Measurements from ENCODE around the gene PLCB4.

PLCB4 gene

DNA sequence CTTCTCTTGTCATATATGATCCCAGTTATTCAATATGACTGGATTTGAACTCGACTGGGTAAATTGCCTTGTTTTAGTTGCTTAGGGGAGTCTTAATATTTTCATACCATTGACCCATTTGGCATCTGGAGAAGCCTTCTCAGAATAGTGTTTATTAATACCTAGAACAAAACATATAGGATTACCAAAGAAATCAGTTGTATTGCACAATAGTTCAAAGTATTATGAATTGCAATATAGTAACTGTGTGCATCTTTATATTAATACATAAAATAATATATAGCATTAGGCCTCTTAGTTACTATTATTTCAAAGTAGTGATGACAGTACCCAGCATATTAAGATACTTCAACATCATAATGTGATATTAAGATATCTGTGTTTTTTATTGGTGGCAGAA is 177.8 kb downstream of the PLCB4 start:
- TF ChIP-seq POU2F2 (IDR thresholded peaks at IDR 0.05; ENCODE audit: low read depth, low read length) (no peak), POLR2A (IDR thresholded peaks at IDR 0.05; ENCODE audit: low read depth, low read length) (no peak)
- DNase-seq (ENCODE audit: insufficient read length, low spot score), result no peak
- no peak for FAIRE-seq

DNA sequence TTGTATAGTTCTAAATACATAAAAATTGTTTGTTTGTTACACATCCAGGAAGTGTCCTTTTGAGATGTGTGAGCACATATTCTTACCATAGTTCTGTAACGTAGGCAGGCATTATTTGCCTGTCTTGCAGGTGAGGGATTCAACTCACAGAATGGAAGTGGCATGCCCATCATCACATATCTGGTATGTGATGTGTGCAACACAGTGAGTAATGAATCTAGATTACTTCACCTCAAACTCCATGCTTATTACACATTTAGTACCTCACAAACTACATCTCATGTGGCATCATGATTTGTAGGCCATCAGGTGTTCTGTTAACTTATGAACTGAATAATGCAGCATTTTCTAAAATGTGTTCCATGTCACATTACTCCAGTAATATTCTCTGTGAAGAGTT is 181.6 kb downstream of the PLCB4 start:
- TF ChIP-seq POU2F2 (IDR thresholded peaks at IDR 0.05; ENCODE audit: low read depth, low read length) (no peak), SPI1 (IDR thresholded peaks at IDR 0.05; ENCODE audit: low read depth, low read length) (no peak), PAX5 (IDR thresholded peaks at IDR 0.05; ENCODE audit: insufficient read depth, low read length, severe bottlenecking) (no peak), TAF1 (IDR thresholded peaks at IDR 0.05; ENCODE audit: low read depth, low read length) (no peak), POLR2A (IDR thresholded peaks at IDR 0.05; ENCODE audit: low read depth, low read length) (no peak), POLR2AphosphoS5 (IDR thresholded peaks at IDR 0.05; ENCODE audit: low read depth, low read length) (no peak)
- FAIRE-seq (no peak), DNase-seq (ENCODE audit: insufficient read length, low spot score) (no peak)

DNA sequence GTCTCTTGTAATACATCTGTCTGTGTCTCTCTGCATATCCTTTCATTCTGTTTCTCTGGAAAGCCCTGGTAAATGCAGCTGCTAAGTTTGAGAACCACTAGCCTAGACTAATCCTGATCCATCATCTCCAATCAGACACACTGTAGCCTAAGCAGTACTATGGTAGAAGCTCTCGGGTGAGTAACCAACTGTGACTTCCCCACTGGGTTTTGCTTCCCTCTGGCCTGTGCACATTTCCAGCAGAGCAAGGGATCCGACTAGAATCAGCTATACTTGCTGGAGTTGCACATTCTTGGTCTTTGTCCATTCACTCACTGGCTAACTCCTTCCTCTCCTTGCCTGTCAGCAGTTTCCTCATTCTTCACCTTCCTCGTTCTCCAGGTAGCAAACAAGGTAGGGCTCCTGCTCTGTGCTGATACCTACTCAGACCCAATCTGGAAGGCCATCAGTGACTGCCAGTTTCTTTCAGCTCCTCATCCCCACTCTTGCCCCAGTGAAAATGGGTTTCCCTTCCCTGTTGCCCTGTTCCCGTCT is 184.2 kb downstream of the PLCB4 start:
- TF ChIP-seq POLR2A (IDR thresholded peaks at IDR 0.05; ENCODE audit: low read depth, low read length) (no peak), PAX5 (IDR thresholded peaks at IDR 0.05; ENCODE audit: insufficient read depth, low read length, severe bottlenecking) (no peak), POLR2AphosphoS5 (IDR thresholded peaks at IDR 0.05; ENCODE audit: low read depth, low read length) (no peak), SPI1 (IDR thresholded peaks at IDR 0.05; ENCODE audit: low read depth, low read length) (no peak), POU2F2 (IDR thresholded peaks at IDR 0.05; ENCODE audit: low read depth, low read length) (no peak), TAF1 (IDR thresholded peaks at IDR 0.05; ENCODE audit: low read depth, low read length) (no peak)
- FAIRE-seq (no peak), DNase-seq (ENCODE audit: insufficient read length, low spot score) (no peak)

DNA sequence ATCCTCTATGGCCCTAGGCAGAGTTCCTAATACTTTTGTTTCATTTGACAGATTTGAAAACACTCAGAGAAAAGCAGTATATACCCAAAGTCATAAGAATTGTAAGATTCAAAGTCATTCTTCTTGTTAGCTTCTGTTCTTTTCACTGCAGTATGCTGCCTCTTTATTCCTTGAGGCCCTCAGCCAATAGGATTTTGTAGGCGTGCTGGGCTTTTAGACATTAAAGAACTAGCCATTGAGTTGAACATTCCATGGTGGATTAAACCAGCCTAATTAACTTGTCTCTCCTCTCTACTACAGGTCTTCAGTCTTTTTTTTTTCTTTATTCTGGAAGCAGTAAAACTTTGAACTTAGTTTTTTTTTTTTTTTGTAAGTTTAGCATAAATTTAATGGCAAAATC is 186.3 kb downstream of the PLCB4 start:
- TF ChIP-seq POU2F2 (IDR thresholded peaks at IDR 0.05; ENCODE audit: low read depth, low read length), result no peak
- TF ChIP-seq POLR2A (IDR thresholded peaks at IDR 0.05; ENCODE audit: low read depth, low read length), result no peak
- TF ChIP-seq TAF1 (IDR thresholded peaks at IDR 0.05; ENCODE audit: low read depth, low read length), result no peak
- TF ChIP-seq POLR2AphosphoS5 (IDR thresholded peaks at IDR 0.05; ENCODE audit: low read depth, low read length), result no peak
- TF ChIP-seq PAX5 (IDR thresholded peaks at IDR 0.05; ENCODE audit: insufficient read depth, low read length, severe bottlenecking), result no peak
- TF ChIP-seq SPI1 (IDR thresholded peaks at IDR 0.05; ENCODE audit: low read depth, low read length), result no peak
- DNase-seq (ENCODE audit: insufficient read length, low spot score), result no peak
- FAIRE-seq, result no peak

DNA sequence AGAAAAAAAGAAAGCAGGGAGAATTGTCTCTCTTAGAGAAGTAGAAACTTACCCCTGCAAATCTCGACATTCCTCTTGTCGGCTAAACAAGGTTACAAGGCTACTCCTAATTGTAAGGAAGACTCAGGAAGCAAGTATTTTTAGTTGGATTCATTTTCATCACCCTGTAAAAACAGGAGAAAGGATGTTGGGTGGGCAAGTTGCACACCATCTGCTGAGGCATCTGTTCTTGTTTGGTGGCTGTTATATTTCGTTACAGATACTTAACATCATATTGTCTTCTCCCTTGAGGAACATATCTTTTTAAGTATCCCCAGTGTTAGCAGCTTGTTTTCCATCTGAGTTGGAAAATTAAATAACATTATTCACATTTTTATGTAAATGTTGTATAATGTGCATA is 187.5 kb downstream of the PLCB4 start:
- no peak for TF ChIP-seq SPI1 (IDR thresholded peaks at IDR 0.05; ENCODE audit: low read depth, low read length)
- TF ChIP-seq POLR2AphosphoS5 (IDR thresholded peaks at IDR 0.05; ENCODE audit: low read depth, low read length), result no peak
- TF ChIP-seq POLR2A (IDR thresholded peaks at IDR 0.05; ENCODE audit: low read depth, low read length), result no peak
- TF ChIP-seq POU2F2 (IDR thresholded peaks at IDR 0.05; ENCODE audit: low read depth, low read length), result no peak
- no peak for TF ChIP-seq TAF1 (IDR thresholded peaks at IDR 0.05; ENCODE audit: low read depth, low read length)
- TF ChIP-seq PAX5 (IDR thresholded peaks at IDR 0.05; ENCODE audit: insufficient read depth, low read length, severe bottlenecking), result no peak
- FAIRE-seq (no peak), DNase-seq (ENCODE audit: insufficient read length, low spot score) (no peak)

DNA sequence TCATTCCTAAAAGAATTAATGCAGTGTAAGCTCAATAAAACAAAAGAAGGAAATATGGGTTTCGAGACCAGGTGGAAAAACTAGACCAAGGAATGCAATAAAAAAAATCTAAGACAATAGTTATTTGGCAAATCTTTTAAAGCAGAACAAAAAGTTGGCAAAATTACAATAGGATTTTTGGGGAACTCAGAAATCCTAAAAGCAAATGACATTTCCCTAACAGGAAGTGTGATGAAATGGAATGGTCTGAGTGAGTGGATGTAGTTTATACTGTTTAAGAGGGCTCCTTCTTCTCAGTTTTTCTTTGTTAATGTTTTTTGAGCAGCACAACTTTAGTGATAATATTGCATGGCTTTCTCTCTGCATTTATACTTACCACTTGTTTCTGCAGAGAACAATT is 190.0 kb downstream of the PLCB4 start:
- no peak for DNase-seq (ENCODE audit: insufficient read length, low spot score)
- TF ChIP-seq SPI1 (IDR thresholded peaks at IDR 0.05; ENCODE audit: low read depth, low read length) (no peak), POLR2A (IDR thresholded peaks at IDR 0.05; ENCODE audit: low read depth, low read length) (no peak), POU2F2 (IDR thresholded peaks at IDR 0.05; ENCODE audit: low read depth, low read length) (no peak), POLR2AphosphoS5 (IDR thresholded peaks at IDR 0.05; ENCODE audit: low read depth, low read length) (no peak), TAF1 (IDR thresholded peaks at IDR 0.05; ENCODE audit: low read depth, low read length) (no peak), PAX5 (IDR thresholded peaks at IDR 0.05; ENCODE audit: insufficient read depth, low read length, severe bottlenecking) (no peak)
- no peak for FAIRE-seq

DNA sequence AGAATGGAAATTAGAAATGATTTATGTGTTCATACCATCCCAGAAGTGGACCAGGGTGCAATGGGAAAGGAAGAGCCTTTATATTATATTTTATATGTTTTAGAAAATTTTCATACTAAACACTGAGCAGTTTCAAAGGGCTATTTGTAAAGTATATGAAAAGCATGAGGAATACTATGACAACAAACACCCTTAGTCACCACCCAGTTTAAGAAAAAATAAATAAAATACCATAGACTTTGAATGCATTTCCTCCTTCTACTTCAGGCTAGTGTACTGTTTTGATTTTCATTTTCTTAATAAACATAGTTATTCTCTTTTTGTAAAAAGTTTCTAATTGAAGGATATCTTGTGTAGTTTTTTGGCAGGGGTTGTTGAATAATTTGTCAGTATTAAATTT is 191.1 kb downstream of the PLCB4 start:
- FAIRE-seq (no peak), DNase-seq (ENCODE audit: insufficient read length, low spot score) (no peak)
- TF ChIP-seq POLR2A (IDR thresholded peaks at IDR 0.05; ENCODE audit: low read depth, low read length), result no peak
- TF ChIP-seq PAX5 (IDR thresholded peaks at IDR 0.05; ENCODE audit: insufficient read depth, low read length, severe bottlenecking), result no peak
- TF ChIP-seq POLR2AphosphoS5 (IDR thresholded peaks at IDR 0.05; ENCODE audit: low read depth, low read length), result no peak
- TF ChIP-seq TAF1 (IDR thresholded peaks at IDR 0.05; ENCODE audit: low read depth, low read length), result no peak
- TF ChIP-seq SPI1 (IDR thresholded peaks at IDR 0.05; ENCODE audit: low read depth, low read length), result no peak
- TF ChIP-seq POU2F2 (IDR thresholded peaks at IDR 0.05; ENCODE audit: low read depth, low read length), result no peak

DNA sequence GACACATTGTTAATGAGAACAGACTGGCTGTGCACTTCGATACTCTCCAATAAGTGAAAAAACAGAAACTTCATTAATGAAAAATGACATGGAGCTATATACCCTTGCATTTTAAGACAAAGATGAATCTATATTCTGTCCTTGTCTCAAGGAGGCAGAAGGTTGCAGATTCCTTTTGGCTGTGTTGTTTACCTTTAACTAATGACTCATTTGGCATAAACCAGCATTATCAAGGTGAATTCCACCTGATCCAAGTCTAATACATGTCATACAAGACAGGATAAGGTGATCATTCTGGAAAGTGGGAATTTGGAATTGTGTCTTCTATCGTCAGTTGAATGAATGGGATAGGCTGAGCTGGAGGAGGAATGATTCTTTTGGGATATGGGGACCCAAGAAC is 192.9 kb downstream of the PLCB4 start:
- TF ChIP-seq TAF1 (IDR thresholded peaks at IDR 0.05; ENCODE audit: low read depth, low read length), result no peak
- no peak for TF ChIP-seq SPI1 (IDR thresholded peaks at IDR 0.05; ENCODE audit: low read depth, low read length)
- TF ChIP-seq POLR2AphosphoS5 (IDR thresholded peaks at IDR 0.05; ENCODE audit: low read depth, low read length), result no peak
- TF ChIP-seq POU2F2 (IDR thresholded peaks at IDR 0.05; ENCODE audit: low read depth, low read length), result no peak
- DNase-seq (ENCODE audit: insufficient read length, low spot score) (no peak), FAIRE-seq (no peak)

DNA sequence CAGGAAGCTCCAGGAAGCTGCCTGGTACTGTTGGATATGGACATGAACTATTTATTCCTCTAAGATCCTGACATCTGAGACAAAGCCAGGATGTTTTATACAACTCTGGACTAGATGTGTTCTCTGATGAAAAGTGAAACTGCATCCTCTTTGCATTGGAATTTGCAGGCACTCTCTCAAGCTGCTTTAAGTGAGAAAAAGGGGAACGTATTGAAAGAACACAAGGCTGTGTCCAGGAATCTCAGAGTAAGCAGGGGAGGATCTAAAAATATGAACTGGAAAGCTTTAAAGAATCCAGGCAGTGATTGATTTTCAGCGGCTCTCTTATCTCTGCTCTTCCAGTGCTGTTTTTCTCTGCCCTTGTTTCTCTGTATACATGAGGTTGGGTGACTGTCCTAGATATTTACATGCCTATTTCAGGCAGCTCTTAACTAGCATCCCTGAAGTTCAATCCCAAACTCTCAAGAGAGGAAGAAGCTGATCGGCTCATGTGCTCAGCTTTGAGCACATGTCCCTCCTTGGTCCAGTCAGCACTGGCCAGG is 193.8 kb downstream of the PLCB4 start:
- TF ChIP-seq TAF1 (IDR thresholded peaks at IDR 0.05; ENCODE audit: low read depth, low read length) (no peak), PAX5 (IDR thresholded peaks at IDR 0.05; ENCODE audit: insufficient read depth, low read length, severe bottlenecking) (no peak), SPI1 (IDR thresholded peaks at IDR 0.05; ENCODE audit: low read depth, low read length) (no peak), POLR2A (IDR thresholded peaks at IDR 0.05; ENCODE audit: low read depth, low read length) (no peak), POU2F2 (IDR thresholded peaks at IDR 0.05; ENCODE audit: low read depth, low read length) (no peak), POLR2AphosphoS5 (IDR thresholded peaks at IDR 0.05; ENCODE audit: low read depth, low read length) (no peak)
- FAIRE-seq, result no peak
- DNase-seq (ENCODE audit: insufficient read length, low spot score), result no peak

DNA sequence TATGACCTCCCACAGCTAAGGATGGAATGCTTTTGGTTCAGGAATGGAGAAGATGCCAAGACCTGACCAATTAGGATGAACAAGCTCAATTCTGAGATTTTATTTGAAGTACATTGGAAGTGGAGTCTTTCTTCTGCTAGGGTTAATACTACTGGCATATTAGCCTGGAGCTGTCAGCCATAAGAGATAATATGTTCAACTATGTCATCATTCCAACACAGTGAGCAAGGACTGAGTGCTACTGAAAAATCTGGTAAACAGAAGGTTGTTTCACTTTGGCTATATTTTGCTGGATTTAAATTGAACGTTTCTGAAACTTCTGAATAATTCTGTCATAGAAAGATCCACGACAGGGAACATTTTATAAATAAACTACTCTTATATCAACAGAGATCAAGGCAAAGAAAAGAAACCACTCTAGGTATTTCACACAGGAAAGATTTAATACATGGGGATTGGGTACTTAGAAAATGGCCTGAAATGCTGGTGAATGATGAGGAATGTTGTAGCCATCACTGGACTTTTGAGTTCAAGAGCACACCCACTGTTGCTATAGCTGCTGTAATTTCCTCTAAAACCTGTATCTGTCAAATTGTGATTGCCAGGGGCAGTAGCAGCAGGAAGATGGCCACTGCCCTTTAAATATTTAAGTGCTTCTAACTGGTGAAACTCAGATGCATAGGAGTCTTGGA is 200.5 kb downstream of the PLCB4 start:
- TF ChIP-seq TAF1 (IDR thresholded peaks at IDR 0.05; ENCODE audit: low read depth, low read length) (no peak), POLR2AphosphoS5 (IDR thresholded peaks at IDR 0.05; ENCODE audit: low read depth, low read length) (no peak), SPI1 (IDR thresholded peaks at IDR 0.05; ENCODE audit: low read depth, low read length) (no peak), POLR2A (IDR thresholded peaks at IDR 0.05; ENCODE audit: low read depth, low read length) (no peak), PAX5 (IDR thresholded peaks at IDR 0.05; ENCODE audit: insufficient read depth, low read length, severe bottlenecking) (no peak), POU2F2 (IDR thresholded peaks at IDR 0.05; ENCODE audit: low read depth, low read length) (no peak)
- FAIRE-seq, result no peak
- no peak for DNase-seq (ENCODE audit: insufficient read length, low spot score)
